ENCODE data around the gene BCL11B. TPM values are rescaled to one million over a fixed set of nuclear protein-coding genes. Genes with fewer than 3 reads are reported as not detected.

Gene BCL11B
- total and polyA plus RNA-seq, 9 of the 15 experiments (the other 6 are each of a cell fraction or from before 2014, with no cell fraction given) = 0.09 TPM; not detected in 8

DNA sequence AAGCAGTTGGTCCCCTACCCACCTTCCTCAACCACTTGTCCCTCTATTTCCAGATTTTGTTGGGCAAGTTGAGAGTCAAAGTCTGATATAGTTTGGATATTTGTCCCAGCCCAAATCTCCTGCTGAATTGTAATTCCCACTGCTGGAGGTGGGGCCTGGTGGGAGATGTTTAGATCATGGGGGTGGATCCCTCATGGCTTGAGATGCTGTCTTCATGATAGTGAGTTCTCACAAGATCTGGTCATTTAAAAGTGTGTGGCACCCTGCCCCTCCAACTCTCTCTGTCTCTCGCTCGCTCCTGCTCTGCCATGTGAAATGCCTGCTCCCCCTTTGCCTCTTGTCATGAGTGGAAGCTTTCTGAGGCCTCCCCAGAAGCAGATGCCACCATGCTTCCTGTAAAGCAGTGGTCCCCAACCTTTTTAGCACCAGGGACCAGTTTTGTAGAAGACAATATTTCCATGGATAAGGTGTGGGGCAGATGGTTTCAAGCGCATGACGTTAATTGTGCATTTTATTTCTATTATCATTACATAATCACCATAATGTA, 37.3 kb upstream of the BCL11B start:
- H3K4me1 ChIP-seq (replicated peaks in 1 of 2; ENCODE audit: control insufficient read depth in 2 of 2, insufficient read depth in 2 of 2, low read length in 2 of 2) = no peaks in the 10 kb centered on the region
- ChIA-PET CTCF (ENCODE audit: low intra/inter-chr PET ratio) (no interaction called here), POLR2A (no interaction called here)
- BruUV-seq (replicated peaks) = no TSS peak
- H3K9me1 ChIP-seq (ENCODE audit: control insufficient read depth, insufficient read depth, low read length) = no peaks in the 10 kb centered on the region
- FAIRE-seq = no peak
- no peak overlapping the region for H3K27ac ChIP-seq (ENCODE audit: extremely low read depth, low read depth, low read length)
- no peak for ATAC-seq
- H4K20me1 ChIP-seq (replicated peaks; ENCODE audit: control insufficient read depth, insufficient read depth, low read length) = no peaks in the 10 kb centered on the region
- in situ Hi-C loops (cut with MboI) (no loop called here), intact Hi-C loops (cut with micrococcal nuclease) (no loop called here)
- no peak overlapping the region for H3K9ac ChIP-seq (ENCODE audit: insufficient read depth in 1 of 2, low read depth in 2 of 2, low read length in 2 of 2)
- no peaks in the 10 kb centered on the region for H3K9me3 ChIP-seq (replicated peaks; ENCODE audit: control insufficient read depth, insufficient read depth, low read depth, low read length)
- WGBS (ENCODE audit: insufficient coverage, low coverage, missing lambda C conversion rate) = 0% methylated on average over 4 of the region's 4 CpGs
- no peak for DNase-seq (ENCODE audit: extremely low read depth in 1 of 4, low spot score in 3 of 4)
- H3K36me3 ChIP-seq (ENCODE audit: control insufficient read depth, insufficient read depth, low read length) = no peaks in the 10 kb centered on the region
- H3K4me3 ChIP-seq = no peak overlapping the region
- H2AFZ ChIP-seq (ENCODE audit: low read depth, low read length) = no peak overlapping the region
- H3K4me2 ChIP-seq (ENCODE audit: insufficient read depth, low read length) = no peak overlapping the region
- H3K79me2 ChIP-seq (ENCODE audit: control insufficient read depth, insufficient read depth, low read length) = no peaks in the 10 kb centered on the region
- peaks cover 0 to 6% of the 10 kb centered on the region in 2 experiments; a peak in 2 of 5 replicates for H3K27me3 ChIP-seq (ENCODE audit: control insufficient read depth in 2 of 2, insufficient read depth in 2 of 2, low read length in 2 of 2)
- no peak for TF ChIP-seq ZNF23 (CRISPR knock-in tag; IDR thresholded peaks at IDR 0.05)
- no peak for TF ChIP-seq MYC (IDR thresholded peaks at IDR 0.05; ENCODE audit: low read depth, low read length)
- TF ChIP-seq MYC (CRISPR knock-in tag; IDR thresholded peaks at IDR 0.05; ENCODE audit: borderline replicate concordance, low read depth) = no peak
- no peak for TF ChIP-seq KDM4B (IDR thresholded peaks at IDR 0.05; ENCODE audit: borderline replicate concordance in 2 of 2, low read depth in 1 of 2)
- no peak for TF ChIP-seq SP1 (CRISPR knock-in tag; IDR thresholded peaks at IDR 0.05)
- TF ChIP-seq ILK (tag; IDR thresholded peaks at IDR 0.05; ENCODE audit: borderline replicate concordance, low read depth) = no peak
- TF ChIP-seq THRAP3 (IDR thresholded peaks at IDR 0.05; ENCODE audit: borderline replicate concordance) = no peak
- TF ChIP-seq ZBTB7A (IDR thresholded peaks at IDR 0.05; ENCODE audit: borderline replicate concordance, control insufficient read depth, low read depth, low read length) = no peak
- TF ChIP-seq GMEB1 (CRISPR knock-in tag; IDR thresholded peaks at IDR 0.05) = no peak
- no peak for TF ChIP-seq MEF2A (IDR thresholded peaks at IDR 0.05; ENCODE audit: control insufficient read depth, low read depth, low read length)
- TF ChIP-seq ZNF134 (CRISPR knock-in tag; conservative IDR thresholded peaks at IDR 0.05) = no peak
- TF ChIP-seq ZNF140 (CRISPR knock-in tag; IDR thresholded peaks at IDR 0.05) = no peak
- TF ChIP-seq, protein P1, sequence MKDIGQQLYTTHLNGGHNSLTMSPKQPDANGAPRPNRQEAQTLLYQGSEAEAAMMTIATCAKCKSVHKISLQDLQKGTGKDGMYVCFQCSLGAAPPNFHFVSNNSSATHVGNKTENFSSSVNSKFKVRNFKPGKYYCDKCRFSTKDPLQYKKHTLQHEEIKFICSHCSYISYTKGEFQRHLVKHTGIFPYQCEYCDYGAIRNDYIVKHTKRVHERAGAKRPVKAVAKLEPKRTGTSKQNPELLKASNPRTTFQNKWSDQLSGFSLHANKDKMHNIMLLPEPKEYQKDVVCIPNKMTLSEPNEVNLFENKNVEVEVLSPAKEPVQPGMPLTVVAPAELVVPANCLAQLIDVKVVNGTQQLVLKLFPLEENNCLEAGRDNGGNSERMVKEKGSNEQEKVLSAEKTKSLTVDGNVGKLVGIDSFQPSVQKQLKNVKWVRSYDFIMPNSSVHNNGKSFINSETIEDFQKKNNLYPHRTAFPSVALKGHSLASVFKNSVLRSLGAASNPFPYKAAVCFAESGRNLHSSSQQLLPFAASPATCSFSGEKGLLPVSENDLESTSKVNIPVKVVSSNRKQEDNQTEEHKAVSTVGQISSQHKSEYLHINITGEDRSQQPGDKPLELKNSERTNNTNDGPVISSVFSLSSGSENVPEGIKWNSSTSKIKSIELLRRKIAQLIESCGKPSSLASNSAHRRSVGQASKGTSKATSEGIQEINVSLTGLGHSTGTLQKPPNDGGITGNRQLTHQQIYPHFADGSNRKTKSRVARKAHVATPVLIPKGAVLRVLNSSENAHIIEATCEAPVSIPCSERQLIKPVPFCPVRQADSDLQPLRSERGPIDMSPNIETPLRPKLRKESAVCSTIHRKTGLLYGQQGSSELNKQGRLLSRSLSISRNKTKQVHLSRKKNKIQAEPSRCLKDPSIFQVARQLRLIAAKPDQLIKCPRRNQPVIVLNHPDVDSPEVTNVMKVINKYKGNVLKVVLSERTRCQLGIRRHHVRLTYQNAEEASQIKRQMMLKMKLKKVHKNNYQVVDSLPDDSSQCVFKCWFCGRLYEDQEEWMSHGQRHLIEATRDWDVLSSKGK (CRISPR knock-in tag; IDR thresholded peaks at IDR 0.05) = no peak
- TF ChIP-seq ATF4 (CRISPR knock-in tag; IDR thresholded peaks at IDR 0.05) = no peak
- TF ChIP-seq PHF21A (IDR thresholded peaks at IDR 0.05; ENCODE audit: borderline replicate concordance, low read depth) = no peak
- TF ChIP-seq ZNF311 (CRISPR knock-in tag; IDR thresholded peaks at IDR 0.05) = no peak
- TF ChIP-seq RHOXF2B (CRISPR knock-in tag; conservative IDR thresholded peaks at IDR 0.05) = no peak
